ENCODE results near the gene GNB1L.

- TF ChIP-seq CTCF (IDR thresholded peaks at IDR 0.05) (no peak), POLR2A (IDR thresholded peaks at IDR 0.05) (no peak)
These were observed 87.0 kb downstream of the GNB1L start for GRCh38 chr22:19767427-19768341.
